Fibroblast of lung (primary cell): ENCODE data around the gene VKORC1L1.
"Not testable (repeated sequence)": the region's sequence is repeated elsewhere in the genome, so short reads cannot be mapped to it uniquely, and the experiment has no call there.

Experiments used
- EZH2 ChIP-seq: IDR thresholded peaks from 2 replicates; pipeline ENCODE4 v1.5.1; 2012; ENCODE audit warnings: low read length, control low read depth, mild to moderate bottlenecking; ENCODE audit errors: missing control alignments
- TF ChIP-seq, protein P1 (sequence below), 2 donors: IDR thresholded peaks in 1 of 2; conservative IDR thresholded peaks in 1 of 2; 1 replicate in 1 of 2; 2 replicates in 1 of 2; pipeline ENCODE4 v1.5.1; 2011 to 2012; ENCODE audit warnings: low read length in 2 of 2, control low read depth in 1 of 2, inconsistent platforms in 1 of 2, low read depth in 1 of 2, mild to moderate bottlenecking in 1 of 2

GRCh38 chr7:65873582-65874193, 814 bp downstream of the VKORC1L1 start:
- not testable (repeated sequence) for TF ChIP-seq EZH2
- TF ChIP-seq, protein P1, sequence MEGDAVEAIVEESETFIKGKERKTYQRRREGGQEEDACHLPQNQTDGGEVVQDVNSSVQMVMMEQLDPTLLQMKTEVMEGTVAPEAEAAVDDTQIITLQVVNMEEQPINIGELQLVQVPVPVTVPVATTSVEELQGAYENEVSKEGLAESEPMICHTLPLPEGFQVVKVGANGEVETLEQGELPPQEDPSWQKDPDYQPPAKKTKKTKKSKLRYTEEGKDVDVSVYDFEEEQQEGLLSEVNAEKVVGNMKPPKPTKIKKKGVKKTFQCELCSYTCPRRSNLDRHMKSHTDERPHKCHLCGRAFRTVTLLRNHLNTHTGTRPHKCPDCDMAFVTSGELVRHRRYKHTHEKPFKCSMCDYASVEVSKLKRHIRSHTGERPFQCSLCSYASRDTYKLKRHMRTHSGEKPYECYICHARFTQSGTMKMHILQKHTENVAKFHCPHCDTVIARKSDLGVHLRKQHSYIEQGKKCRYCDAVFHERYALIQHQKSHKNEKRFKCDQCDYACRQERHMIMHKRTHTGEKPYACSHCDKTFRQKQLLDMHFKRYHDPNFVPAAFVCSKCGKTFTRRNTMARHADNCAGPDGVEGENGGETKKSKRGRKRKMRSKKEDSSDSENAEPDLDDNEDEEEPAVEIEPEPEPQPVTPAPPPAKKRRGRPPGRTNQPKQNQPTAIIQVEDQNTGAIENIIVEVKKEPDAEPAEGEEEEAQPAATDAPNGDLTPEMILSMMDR (conservative IDR thresholded peaks at IDR 0.05 in 1 of 2, IDR thresholded peaks at IDR 0.05 in 1 of 2; ENCODE audit: low read depth in 1 of 2, low read length in 2 of 2): not testable (repeated sequence)
